OCI-LY7 (cell line): ENCODE results near the gene ANKS4B. TPM values are rescaled to one million over a fixed set of nuclear protein-coding genes. Genes with fewer than 3 reads are reported as not detected.

Source experiments
- Bru-seq: library from RNA; stranded (reverse); fragments of 400-500 nt; gene quantifications from one replicate; lab custom pipeline; 2021; lab: Mats Ljungman, UMichigan
- BruChase-seq, 2 experiments: library from RNA; stranded (reverse); fragments of 400-500 nt; gene quantifications; one replicate each; lab custom pipeline; 2021; lab: Mats Ljungman, UMichigan
- BruUV-seq: library from RNA; stranded (reverse); fragments of 400-500 nt; replicated peaks from 2 replicates; lab custom pipeline; 2021; lab: Mats Ljungman, UMichigan
- CTCF ChIA-PET: fragments of 300-600 bp; sonication (Branson Sonifier 250); formaldehyde crosslinking; loops from one replicate; lab custom pipeline; 2022; ENCODE audit warnings: antibody characterized with exemption; ENCODE audit not compliant: unreplicated experiment; lab: Charles Lee
- POLR2A ChIA-PET: fragments of 300-600 bp; sonication (Branson Sonifier 250); formaldehyde crosslinking; loops from one replicate; lab custom pipeline; 2022; ENCODE audit warnings: antibody characterized with exemption; lab: Charles Lee
- DNase-seq: peaks from one replicate; pipeline ENCODE4 v3.0.0-alpha.2; 2015; ENCODE audit warnings: low spot score
- H2AFZ ChIP-seq: fragments of 200-600 bp; sonication (generic), shearing (Covaris generic); 2 replicates; pipeline ENCODE4 v1.6.1; 2014; ENCODE audit warnings: mild to moderate bottlenecking, antibody characterized with exemption, low read length, moderate library complexity
- H3K27ac ChIP-seq: fragments of 200-600 bp; sonication (generic); 2 replicates; pipeline ENCODE4 v1.5.1; 2014; ENCODE audit warnings: mixed run types, low read depth, mild to moderate bottlenecking, moderate library complexity, low read length, inconsistent platforms; ENCODE audit not compliant: poor library complexity, severe bottlenecking
- H3K36me3 ChIP-seq: fragments of 200-600 bp; sonication (generic); 2 replicates; pipeline ENCODE4 v1.6.1; 2014; ENCODE audit warnings: mild to moderate bottlenecking, antibody characterized with exemption, low read length, moderate library complexity, mixed read lengths; ENCODE audit not compliant: insufficient read depth
- H3K4me1 ChIP-seq: fragments of 200-600 bp; sonication (generic); 2 replicates; pipeline ENCODE4 v1.5.1; 2014; ENCODE audit warnings: mild to moderate bottlenecking, low read length; ENCODE audit not compliant: insufficient read depth, poor library complexity, severe bottlenecking
- H3K4me2 ChIP-seq: fragments of 200-600 bp; sonication (generic); 2 replicates; pipeline ENCODE4 v1.6.1; 2014; ENCODE audit warnings: mild to moderate bottlenecking, low read length
- H3K4me3 ChIP-seq: fragments of 200-600 bp; sonication (generic); 2 replicates; pipeline ENCODE4 v1.5.1; 2014; ENCODE audit warnings: mild to moderate bottlenecking, low read depth, low read length; ENCODE audit not compliant: poor library complexity, severe bottlenecking
- H3K79me2 ChIP-seq: fragments of 200-600 bp; sonication (generic); 2 replicates; pipeline ENCODE4 v1.6.1; 2016; ENCODE audit warnings: low read depth, mild to moderate bottlenecking, low read length, moderate library complexity, mixed read lengths; ENCODE audit not compliant: insufficient read depth
- H3K9me2 ChIP-seq: fragments of 200-600 bp; sonication (generic); 2 replicates; pipeline ENCODE4 v1.6.1; 2016; ENCODE audit warnings: mild to moderate bottlenecking, low read length, mixed read lengths; ENCODE audit not compliant: insufficient read depth
- H3K9me3 ChIP-seq: fragments of 200-600 bp; sonication (generic); 2 replicates; pipeline ENCODE4 v1.6.1; 2014; ENCODE audit warnings: mild to moderate bottlenecking, mixed run types, low read length, mixed read lengths
- H4K20me1 ChIP-seq: fragments of 200-600 bp; sonication (generic); 2 replicates; pipeline ENCODE4 v1.6.1; 2014; ENCODE audit warnings: mild to moderate bottlenecking, antibody characterized with exemption, low read length, moderate library complexity, mixed read lengths; ENCODE audit not compliant: insufficient read depth
- EZH2phosphoT487 ChIP-seq: fragments of 200-600 bp; sonication (generic); IDR thresholded peaks from 2 replicates; pipeline ENCODE4 v1.6.1; 2018; ENCODE audit warnings: low read depth, borderline replicate concordance, mild to moderate bottlenecking, mixed run types, antibody characterized with exemption, low read length, moderate library complexity, mixed read lengths
- intact Hi-C: fragments of 100-400 bp; cut with micrococcal nuclease; formaldehyde crosslinking; loops from one replicate; pipeline ENCODE4 v1.10.0; 2022; ENCODE audit not compliant: unreplicated experiment
- long read RNA-seq: library from polyadenylated mRNA; stranded (forward); transcript quantifications from one replicate; pipeline ENCODE4 v2.0.0, GENCODE V29; 2022
- total RNA-seq, 2 experiments: library from RNA; depleted of rRNA in 1 of 2; stranded (reverse); fragments of >200 nt in 1 of 2; shearing (Covaris generic) in 1 of 2; gene quantifications; 2 replicates each; pipeline ENCODE4 v1.2.3, GENCODE V29; 2014 to 2022
- TF ChIP-seq, protein P1 (sequence below): fragments of 200-600 bp; sonication (generic); conservative IDR thresholded peaks from 2 replicates; pipeline ENCODE4 v1.5.1; 2014; ENCODE audit warnings: mild to moderate bottlenecking, antibody characterized with exemption, low read length, moderate library complexity, mixed read lengths

ANKS4B gene
- total RNA-seq (2014; rRNA removed; shearing (Covaris generic)) (not detected in 2 replicates), total RNA-seq (2022) (not detected in 2 replicates), Bru-seq, nascent RNA (percentile 3 among the genes with signal in this experiment), BruChase-seq, experiment 1, labeled RNA remaining after a 6-hour chase (not detected), BruChase-seq, experiment 2, labeled RNA remaining after a 2-hour chase (not detected)
- long read RNA-seq = 0 reads

GRCh38 chr16:21233521-21234150 is at the start of gene ANKS4B:
ANKS4B (plus strand) TSS chr16:21233699; CDS start chr16:21233738, 39 bp downstream.
- 0 out of 2 replicates have a peak, but pooled peaks cover 3% of the 10 kb centered on the region for H3K9me2 ChIP-seq
- no peaks in the 10 kb centered on the region for H3K4me1 ChIP-seq
- CTCF ChIA-PET = no interaction called here
- H2AFZ ChIP-seq = no peak within 1 kb of the TSS
- BruUV-seq = no TSS peak
- TF ChIP-seq, protein P1, sequence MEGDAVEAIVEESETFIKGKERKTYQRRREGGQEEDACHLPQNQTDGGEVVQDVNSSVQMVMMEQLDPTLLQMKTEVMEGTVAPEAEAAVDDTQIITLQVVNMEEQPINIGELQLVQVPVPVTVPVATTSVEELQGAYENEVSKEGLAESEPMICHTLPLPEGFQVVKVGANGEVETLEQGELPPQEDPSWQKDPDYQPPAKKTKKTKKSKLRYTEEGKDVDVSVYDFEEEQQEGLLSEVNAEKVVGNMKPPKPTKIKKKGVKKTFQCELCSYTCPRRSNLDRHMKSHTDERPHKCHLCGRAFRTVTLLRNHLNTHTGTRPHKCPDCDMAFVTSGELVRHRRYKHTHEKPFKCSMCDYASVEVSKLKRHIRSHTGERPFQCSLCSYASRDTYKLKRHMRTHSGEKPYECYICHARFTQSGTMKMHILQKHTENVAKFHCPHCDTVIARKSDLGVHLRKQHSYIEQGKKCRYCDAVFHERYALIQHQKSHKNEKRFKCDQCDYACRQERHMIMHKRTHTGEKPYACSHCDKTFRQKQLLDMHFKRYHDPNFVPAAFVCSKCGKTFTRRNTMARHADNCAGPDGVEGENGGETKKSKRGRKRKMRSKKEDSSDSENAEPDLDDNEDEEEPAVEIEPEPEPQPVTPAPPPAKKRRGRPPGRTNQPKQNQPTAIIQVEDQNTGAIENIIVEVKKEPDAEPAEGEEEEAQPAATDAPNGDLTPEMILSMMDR = no peak
- no peak for TF ChIP-seq EZH2phosphoT487
- intact Hi-C loops = no loop called here
- no peaks in the 10 kb centered on the region for H3K36me3 ChIP-seq
- no peak within 1 kb of the TSS for H3K27ac ChIP-seq
- no peaks in the 10 kb centered on the region for H3K9me3 ChIP-seq
- H4K20me1 ChIP-seq = no peaks in the 10 kb centered on the region
- H3K79me2 ChIP-seq = no peaks in the 10 kb centered on the region
- POLR2A ChIA-PET = interaction anchor here (0.7 to 1.1 kb wide), 3 partner anchors 37 to 1563 kb away, joined by 3 to 4 read pairs (median 3); no protein-coding TSS in a partner anchor
- H3K4me2 ChIP-seq = no peak within 1 kb of the TSS
- no peak for DNase-seq
- H3K4me3 ChIP-seq = no peak within 1 kb of the TSS

- Histone ChIP-seq H3K9me2 (no peaks in the 10 kb centered on the region), H3K4me1 (no peaks in the 10 kb centered on the region), H3K79me2 (no peaks in the 10 kb centered on the region), H3K4me3 (no peak overlapping the region), H3K4me2 (no peak overlapping the region), H3K9me3 (no peaks in the 10 kb centered on the region; the same call in 1 of the 2 replicates), H4K20me1 (no peaks in the 10 kb centered on the region), H3K36me3 (peaks cover 46% of the 10 kb centered on the region), H2AFZ (no peak overlapping the region), H3K27ac (no peak overlapping the region)
- TF ChIP-seq, protein P1 = no peak
- TF ChIP-seq EZH2phosphoT487 = no peak
- DNase-seq = no peak
- no TSS peak for BruUV-seq
- CTCF ChIA-PET = no interaction called here
- intact Hi-C loops = no loop called here
- POLR2A ChIA-PET = no interaction called here
Measured at GRCh38 chr16:21183995-21184394, 49.5 kb upstream of the ANKS4B start.

GRCh38 chr16:21184834-21185233 is 48.7 kb upstream of the ANKS4B start:
- no peak overlapping the region for H3K4me2 ChIP-seq
- intact Hi-C loops = loop anchor here (5.0 kb wide), 1 partner anchor 92 kb away; the partner anchor contains the start of gene CRYM
- H3K4me3 ChIP-seq = no peak overlapping the region
- H3K4me1 ChIP-seq = no peaks in the 10 kb centered on the region
- no peaks in the 10 kb centered on the region for H4K20me1 ChIP-seq
- no peaks in the 10 kb centered on the region for H3K79me2 ChIP-seq
- no peaks in the 10 kb centered on the region; the same call in 1 of the 2 replicates for H3K9me3 ChIP-seq
- no peaks in the 10 kb centered on the region for H3K9me2 ChIP-seq
- no peak overlapping the region for H2AFZ ChIP-seq
- BruUV-seq = no TSS peak
- TF ChIP-seq EZH2phosphoT487 = no peak
- TF ChIP-seq, protein P1 = no peak
- ChIA-PET POLR2A (no interaction called here), CTCF (no interaction called here)
- no peak for DNase-seq
- peaks cover 38% of the 10 kb centered on the region for H3K36me3 ChIP-seq
- no peak overlapping the region for H3K27ac ChIP-seq
